ENCODE measurements around the gene ERC1.

- TF ChIP-seq POLR2A (IDR thresholded peaks at IDR 0.05; ENCODE audit: low read depth, low read length) (no peak), POLR2AphosphoS5 (IDR thresholded peaks at IDR 0.05; ENCODE audit: low read depth, low read length) (no peak), SPI1 (IDR thresholded peaks at IDR 0.05; ENCODE audit: low read depth, low read length) (no peak)
Measured at GRCh38 chr12:1445807-1446206, 454.8 kb downstream of the ERC1 start.
